CD4-positive, alpha-beta T cell treated with Interleukin-6 for 4 hours (primary cell): ENCODE data around the gene MYOF.

Experiments used
- DNase-seq: peaks from one replicate; pipeline ENCODE4 v3.0.0-alpha.2; 2020; ENCODE audit warnings: mixed read lengths

MYOF gene

DNA sequence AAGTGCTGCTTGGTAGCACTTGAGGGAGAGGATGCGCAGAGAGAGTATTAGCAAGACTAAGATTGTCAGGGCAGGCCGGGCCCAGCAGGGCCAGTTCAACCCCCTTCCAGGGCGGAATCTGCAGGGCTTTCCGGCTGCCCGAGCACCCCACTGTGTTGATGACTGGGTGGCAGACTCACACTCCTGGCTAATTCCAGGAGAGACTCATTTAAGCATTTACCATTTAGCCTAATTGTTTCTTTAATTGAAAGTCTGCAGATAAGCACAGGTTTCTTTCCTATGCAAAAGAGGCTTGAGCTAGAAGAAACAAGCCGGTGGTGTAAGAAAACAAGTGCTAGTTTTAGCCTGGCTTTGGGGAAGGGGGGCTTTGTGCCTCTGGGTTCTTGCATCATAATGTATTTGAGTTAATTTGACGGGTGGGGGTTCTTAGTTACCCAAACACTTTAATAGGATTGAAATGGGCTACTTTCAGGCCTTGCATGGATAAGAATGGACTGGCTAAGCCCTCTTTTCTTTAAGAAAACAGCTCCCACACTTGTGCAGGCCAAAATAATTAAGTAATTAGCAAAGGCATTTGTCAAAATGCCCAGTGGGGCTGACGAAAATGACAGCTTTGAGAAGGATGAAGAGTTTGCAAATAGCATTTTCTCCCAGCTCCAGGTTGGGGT lies 201.3 kb downstream of the MYOF start:
- no peak for DNase-seq

DNA sequence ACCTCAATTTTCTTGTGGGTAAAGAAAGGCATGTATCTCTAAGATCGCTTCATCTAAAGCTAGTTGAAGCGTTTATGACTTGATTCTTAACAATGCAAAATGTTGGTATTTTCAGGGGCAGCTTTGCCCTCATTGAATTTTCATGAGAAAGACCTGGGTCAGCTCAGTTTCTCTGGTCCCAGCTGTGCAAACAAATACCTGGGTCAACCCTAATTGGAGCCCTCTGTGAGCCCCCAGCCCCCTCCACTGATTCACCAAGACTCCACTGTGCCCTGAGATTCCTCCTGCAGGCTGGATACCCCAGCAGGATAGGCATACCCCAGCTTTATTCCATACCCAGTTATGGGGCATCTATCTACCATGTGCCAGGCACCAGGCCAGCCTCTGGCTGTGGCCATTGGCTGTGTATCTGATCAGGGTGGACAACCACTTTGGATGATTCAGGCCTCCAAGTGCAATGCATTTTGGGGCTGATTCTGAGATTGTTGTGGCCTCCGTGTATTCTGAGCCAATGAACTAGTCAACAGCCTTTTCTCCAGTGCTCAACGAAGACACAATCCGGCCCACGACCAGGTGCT lies 201.9 kb downstream of the MYOF start:
- DNase-seq: no peak

DNA sequence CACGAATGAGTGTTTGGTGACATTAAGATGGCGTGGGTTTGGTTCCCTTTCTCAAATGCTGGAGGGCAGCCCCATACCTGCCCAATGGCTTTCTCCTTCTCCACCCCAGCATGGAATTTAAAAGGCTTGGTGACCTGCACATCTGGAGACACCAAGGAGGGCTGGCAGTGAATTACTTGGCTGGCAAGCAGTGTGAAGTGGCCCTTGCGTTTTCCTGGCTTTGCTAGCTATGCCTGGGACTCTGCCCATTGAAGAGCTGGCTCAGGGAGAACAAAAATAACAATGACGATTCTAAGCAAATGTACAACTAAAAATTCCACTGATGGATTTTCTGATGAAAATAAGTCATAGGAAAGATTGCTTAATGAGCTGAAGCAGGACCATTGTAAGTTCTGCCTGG lies 204.8 kb downstream of the MYOF start:
- no peak for DNase-seq

DNA sequence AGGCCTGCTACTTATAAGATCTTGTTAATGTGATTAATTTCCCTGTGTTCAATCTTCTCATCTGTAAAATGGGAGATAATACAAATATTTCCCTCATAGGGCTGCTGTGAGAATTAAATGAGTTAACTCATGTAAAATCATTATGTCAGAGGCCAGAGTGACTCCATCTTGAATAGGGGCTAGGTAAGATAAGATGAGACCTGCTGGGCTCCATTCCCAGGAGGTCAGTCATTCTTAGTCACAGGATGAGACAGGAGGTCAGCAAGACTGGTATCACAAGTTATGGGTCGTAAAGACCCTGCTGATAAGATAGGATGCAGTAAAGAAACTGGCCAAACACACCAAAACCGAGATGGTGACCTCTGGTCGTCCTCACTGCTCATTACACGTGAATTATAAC lies 207.7 kb downstream of the MYOF start:
- DNase-seq: no peak

DNA sequence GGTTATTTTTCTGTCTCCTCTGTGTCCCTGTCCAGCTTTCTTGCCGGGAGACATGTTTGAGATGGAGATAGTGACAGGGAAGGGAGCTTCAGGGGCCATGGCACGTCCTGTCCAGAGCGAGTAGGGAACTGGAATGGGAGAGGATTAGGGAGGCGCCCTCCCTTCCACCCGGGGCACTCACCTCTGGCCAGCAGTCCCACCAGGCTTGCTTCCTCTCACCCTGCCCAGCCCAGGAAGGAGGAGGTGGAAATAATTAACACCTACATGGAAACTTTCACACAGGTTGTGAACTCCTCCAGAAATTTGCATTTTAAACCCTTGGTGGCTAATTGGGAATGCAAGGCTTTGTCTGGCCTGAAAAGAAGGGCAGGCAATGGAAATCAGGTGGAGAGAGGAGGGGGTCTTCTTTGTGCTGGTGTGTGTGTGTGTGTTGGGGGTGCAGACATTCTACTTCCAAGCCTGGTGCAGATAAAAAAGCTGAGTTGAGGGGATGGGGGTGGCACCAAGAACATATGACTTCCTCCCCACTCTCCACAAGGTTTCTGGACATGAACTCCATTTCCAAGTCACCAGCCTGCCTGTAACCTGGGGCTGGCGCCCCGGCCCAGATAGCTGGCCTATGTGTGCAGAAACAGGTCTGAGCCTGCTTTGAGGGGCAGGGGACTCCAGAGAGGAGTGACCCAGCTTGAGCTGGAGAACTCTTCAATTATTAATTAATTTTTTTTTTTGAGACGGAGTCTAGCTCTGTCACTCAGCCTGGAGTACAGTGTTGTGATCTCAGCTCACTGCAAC lies 209.1 kb downstream of the MYOF start:
- no peak for DNase-seq

DNA sequence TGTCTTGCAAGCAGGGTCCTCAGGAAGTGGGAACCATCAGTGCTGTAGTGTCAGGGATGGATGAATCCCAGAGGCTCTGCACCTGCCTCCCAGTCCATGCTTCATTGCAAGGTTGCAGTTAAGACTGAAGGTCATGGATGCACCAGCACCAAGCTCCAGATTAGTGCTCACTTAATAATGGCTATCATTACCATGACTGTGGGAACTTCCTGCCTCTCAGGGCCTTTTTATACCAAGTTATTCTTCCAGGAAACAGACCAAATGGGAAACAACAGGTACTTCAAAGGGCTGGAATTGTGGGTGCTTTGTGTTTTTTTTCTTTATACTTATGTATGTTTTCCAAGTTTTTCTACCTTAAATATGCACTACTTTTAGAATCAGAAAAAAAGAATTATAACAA lies 210.8 kb downstream of the MYOF start:
- no peak for DNase-seq

DNA sequence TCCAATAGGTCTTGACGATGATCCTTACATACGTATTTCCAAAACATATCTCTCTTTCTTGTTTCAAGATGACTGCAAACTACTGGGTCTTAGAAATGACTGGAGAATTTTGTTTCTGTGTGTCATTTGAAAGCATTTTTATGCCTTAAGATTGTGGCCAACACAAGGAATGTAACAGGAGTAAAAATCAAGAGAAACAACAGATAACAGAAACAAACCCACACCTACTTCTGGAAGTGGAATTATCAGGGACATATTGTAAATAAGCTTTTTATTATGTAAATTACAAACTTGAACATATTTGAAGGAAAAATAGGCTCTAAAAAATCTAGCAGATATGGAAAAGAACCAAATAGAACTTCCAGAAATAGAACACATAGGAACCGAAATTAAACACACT lies 212.9 kb downstream of the MYOF start:
- DNase-seq: no peak

DNA sequence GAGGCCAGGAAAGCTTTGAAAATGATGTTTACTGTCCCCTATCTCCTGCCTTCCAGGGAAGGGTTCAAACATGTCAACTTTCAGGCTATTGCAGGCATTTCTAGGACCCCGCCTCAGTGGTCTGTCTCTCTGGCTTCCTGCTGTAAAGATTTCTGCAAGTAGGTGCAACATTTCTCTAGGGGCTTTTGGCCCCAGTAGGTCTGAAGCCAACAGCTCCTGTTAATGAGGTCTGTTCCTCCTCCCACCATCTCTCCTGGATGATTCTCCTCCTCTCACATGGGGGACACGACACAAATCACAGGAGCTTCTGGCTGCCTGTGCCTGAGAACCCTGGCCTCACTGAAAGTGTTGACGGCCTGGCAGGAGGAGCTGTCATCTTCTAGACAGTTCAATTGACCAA lies 214.1 kb downstream of the MYOF start:
- DNase-seq: no peak

DNA sequence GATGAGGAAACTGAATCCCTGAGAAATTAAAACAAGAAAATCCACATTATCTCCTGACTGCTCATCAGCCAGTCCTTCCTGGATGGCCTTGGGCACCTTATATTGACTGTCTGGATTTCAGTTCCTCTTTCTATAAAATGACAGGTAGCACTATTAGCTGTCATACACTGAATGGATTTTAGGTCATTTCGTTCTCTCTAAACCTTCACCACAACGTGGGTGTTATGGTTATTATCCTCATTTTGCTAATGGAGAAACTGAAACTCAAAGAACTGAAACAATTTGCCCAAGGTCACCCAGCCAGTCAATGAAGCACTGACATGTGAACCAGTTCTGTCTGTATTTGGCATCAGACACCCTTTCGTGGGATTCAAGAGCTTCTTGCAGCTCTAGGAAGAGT lies 214.6 kb downstream of the MYOF start:
- DNase-seq: no peak

DNA sequence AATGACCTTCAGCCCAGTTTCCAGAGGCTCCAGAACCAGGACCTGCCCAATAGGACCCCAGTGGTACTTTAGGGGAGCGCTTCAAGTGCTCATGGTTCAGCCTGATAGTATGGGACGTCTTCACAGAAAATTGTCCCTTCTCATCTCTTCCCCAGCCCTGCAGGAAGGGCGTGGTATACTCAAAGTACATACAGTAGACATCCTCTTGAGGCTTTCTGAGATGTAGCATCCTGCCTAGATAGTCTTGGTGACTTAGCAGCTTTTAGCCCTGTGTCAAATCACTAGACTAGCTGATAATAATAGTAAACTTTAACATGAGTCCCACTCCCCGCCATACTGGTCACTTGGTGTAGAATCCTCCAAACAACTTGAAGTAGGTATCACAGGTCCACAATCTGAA lies 215.3 kb downstream of the MYOF start:
- DNase-seq: no peak

DNA sequence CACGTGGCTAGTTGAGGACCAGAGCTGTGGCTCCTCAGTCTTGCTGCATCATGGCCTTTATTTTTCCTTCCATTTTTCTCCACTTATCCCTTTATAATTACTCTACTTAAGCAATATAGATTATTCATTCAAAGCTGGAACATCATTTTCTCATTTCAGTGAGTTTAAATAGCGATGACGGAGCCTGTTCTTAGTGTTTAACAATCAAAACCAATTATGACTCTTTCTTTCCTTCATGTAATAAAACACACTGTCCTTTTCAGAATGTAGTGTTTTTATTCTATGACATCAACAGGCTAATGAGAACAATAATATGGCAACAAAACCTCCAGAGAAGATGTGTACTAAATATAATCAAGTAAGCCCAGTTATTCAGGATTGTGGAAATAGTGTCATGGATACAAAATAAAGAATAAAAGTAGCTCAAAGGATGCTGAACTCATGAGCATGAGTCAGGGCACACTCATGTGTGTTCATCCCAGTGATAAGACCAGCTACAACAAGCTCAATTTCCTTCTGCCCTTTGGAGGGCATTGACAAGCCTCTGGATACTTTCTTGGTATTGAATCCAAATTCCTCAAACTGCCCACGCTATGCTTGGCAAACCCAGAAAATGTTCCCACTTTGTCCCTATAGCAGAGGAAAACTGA lies 220.0 kb downstream of the MYOF start:
- DNase-seq: no peak

DNA sequence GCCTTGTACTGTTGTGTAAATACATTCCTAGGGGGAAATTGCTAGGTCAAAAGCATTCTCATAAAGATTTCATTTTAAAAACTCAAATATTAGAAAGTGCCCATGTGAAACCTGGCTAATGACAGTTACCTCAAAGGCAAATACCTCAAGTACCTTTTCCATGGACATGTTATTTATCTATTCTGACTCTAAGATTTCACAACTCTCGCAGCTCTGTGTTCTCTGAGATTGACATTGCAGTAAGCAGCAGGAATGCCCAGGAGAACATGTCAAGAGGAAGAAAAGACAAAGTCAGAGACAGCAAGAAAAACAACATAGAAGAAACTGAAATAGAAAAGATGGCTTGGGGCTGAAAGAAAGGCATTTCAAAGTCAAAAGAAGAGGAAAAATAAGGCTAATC lies 221.0 kb downstream of the MYOF start:
- no peak for DNase-seq

DNA sequence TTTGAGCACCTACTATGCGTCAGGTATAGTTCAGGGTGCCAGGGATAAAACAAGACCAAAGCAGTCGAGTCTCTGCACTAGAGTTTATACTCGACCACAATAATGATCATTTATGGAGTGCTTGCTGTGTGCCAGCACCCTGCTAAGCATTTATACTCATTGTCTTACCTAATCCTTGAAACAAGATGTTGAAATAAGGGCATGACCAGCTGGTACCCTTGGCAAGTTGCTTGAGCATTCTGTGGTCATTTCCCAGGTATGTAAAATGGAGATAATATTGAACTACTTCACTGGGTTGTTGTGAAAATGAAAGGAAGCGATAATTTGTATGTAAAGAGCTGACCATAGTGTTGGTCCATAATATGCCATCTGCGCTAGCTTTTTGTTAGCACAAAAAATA lies 223.0 kb downstream of the MYOF start:
- no peak for DNase-seq
